Fibroblast of lung (primary cell): ENCODE results near the gene CLN6. TPM values are rescaled to one million over a fixed set of nuclear protein-coding genes. Genes with fewer than 3 reads are reported as not detected.

Experiments
- DNase-seq, 2 donors: peaks; one replicate each; pipeline versions ENCODE4 v3.0.0 to v3.0.0-alpha.2; 2010; ENCODE audit warnings: low read depth in 2 of 2
- H2AFZ ChIP-seq: 2 replicates; pipeline ENCODE4 v1.5.1; 2012; ENCODE audit warnings: low read length, control low read depth, inconsistent platforms
- H3K27ac ChIP-seq: 2 replicates; pipeline ENCODE4 v1.5.1; 2011; ENCODE audit warnings: low read length, control low read depth; ENCODE audit not compliant: insufficient read depth
- H3K27me3 ChIP-seq: 2 replicates; pipeline ENCODE4 v1.5.1; 2011; ENCODE audit warnings: mild to moderate bottlenecking, low read length; ENCODE audit not compliant: control insufficient read depth, insufficient read depth
- H3K36me3 ChIP-seq: 2 replicates; pipeline ENCODE4 v1.5.1; 2011; ENCODE audit warnings: low read length; ENCODE audit not compliant: control insufficient read depth, insufficient read depth
- H3K4me1 ChIP-seq: 2 replicates; pipeline ENCODE4 v1.5.1; 2011; ENCODE audit warnings: low read length; ENCODE audit not compliant: control insufficient read depth, insufficient read depth; ENCODE audit errors: extremely low read depth
- H3K4me2 ChIP-seq: 2 replicates; pipeline ENCODE4 v1.5.1; 2011; ENCODE audit warnings: low read length, control low read depth; ENCODE audit not compliant: insufficient read depth; ENCODE audit errors: extremely low read depth
- H3K4me3 ChIP-seq, 4 experiments: fragments of 200-600 bp in 1 of 4; sonication (generic) in 1 of 4; replicated peaks in 1 of 4; 2 replicates each; pipeline ENCODE4 v1.5.1; 2011 to 2016; ENCODE audit warnings: low read length in 4 of 4, low read depth in 3 of 4, mild to moderate bottlenecking in 3 of 4, control low read depth in 2 of 4, inconsistent platforms in 1 of 4, mixed read lengths in 1 of 4; ENCODE audit not compliant: insufficient read depth in 1 of 4; ENCODE audit errors: control extremely low read depth in 1 of 4
- H3K79me2 ChIP-seq: 2 replicates; pipeline ENCODE4 v1.5.1; 2012; ENCODE audit warnings: mild to moderate bottlenecking, low read length, inconsistent platforms; ENCODE audit not compliant: control insufficient read depth, insufficient read depth
- H3K9ac ChIP-seq: 2 replicates; pipeline ENCODE4 v1.5.1; 2011; ENCODE audit warnings: mild to moderate bottlenecking, low read length, control low read depth; ENCODE audit not compliant: insufficient read depth
- H3K9me3 ChIP-seq: 2 replicates; pipeline ENCODE4 v1.5.1; 2012; ENCODE audit warnings: low read depth, low read length; ENCODE audit not compliant: control insufficient read depth, insufficient read depth
- H4K20me1 ChIP-seq: 2 replicates; pipeline ENCODE4 v1.5.1; 2011; ENCODE audit warnings: low read length; ENCODE audit not compliant: control insufficient read depth, insufficient read depth; ENCODE audit errors: extremely low read depth
- EZH2 ChIP-seq: IDR thresholded peaks from 2 replicates; pipeline ENCODE4 v1.5.1; 2012; ENCODE audit warnings: low read length, control low read depth, mild to moderate bottlenecking; ENCODE audit errors: missing control alignments
- polyA plus RNA-seq, 2 donors: library from polyadenylated mRNA; depleted of rRNA in 1 of 2; stranded (reverse) in 1 of 2; unstranded in 1 of 2; fragments of >200 nt; gene quantifications; 2 replicates each; pipeline ENCODE4 v1.2.1, GENCODE V29; 2011 to 2012; ENCODE audit warnings: missing spikeins in 1 of 2
- total RNA-seq: library from RNA; depleted of rRNA; stranded (reverse); fragments of >200 nt; gene quantifications from 2 replicates; pipeline ENCODE4 v1.2.1, GENCODE V29; 2014
- TF ChIP-seq, protein P1 (sequence below), 2 donors: IDR thresholded peaks in 1 of 2; conservative IDR thresholded peaks in 1 of 2; 1 replicate in 1 of 2; 2 replicates in 1 of 2; pipeline ENCODE4 v1.5.1; 2011 to 2012; ENCODE audit warnings: low read length in 2 of 2, control low read depth in 1 of 2, inconsistent platforms in 1 of 2, low read depth in 1 of 2, mild to moderate bottlenecking in 1 of 2

Gene CLN6
- total and polyA plus RNA-seq, 2 donors (not counting 1 experiment from before 2014, with no cell fraction given), result 5.6 to 16.1 TPM

DNA sequence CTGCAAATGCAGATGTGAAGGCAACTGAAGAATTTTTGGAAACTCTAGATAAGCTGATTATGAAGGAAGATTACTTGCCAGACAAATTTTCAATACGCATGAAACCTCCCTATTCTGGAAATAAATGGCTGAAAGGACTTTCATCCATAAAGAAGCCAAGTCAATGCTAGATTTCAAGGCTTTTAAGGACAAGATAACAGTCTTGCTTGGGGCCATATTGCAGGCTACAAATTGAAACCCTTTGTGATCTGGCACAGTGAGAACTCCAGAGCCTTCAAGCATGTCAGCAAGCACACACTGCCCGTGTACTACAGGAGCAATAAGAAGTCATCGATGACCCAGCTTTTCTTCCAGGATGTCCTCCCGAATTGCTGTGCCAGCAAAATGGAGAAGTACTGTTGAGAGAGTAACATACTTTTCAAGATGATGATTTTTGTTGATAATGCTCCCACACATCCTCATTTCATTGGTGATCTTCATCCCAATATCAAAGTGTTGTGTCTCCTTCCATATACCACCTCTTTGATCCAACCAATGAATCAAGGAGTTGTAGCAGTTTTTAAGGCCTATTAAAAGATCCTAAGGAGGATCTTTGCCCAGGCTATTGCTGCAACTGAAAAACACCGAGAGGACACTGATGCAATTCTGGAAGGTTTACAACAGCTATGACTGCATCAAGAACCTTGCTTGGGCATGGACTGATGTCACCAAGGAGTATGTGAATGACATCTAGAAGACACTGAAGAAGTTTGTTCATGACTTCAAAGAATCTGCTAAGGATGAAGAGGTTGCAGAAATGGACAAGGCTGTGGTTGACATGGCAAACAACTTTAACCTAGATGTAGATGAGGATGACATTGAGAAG lies 44.7 kb downstream of the CLN6 start:
- no peaks in the 10 kb centered on the region for H3K36me3 ChIP-seq
- H3K4me2 ChIP-seq, result no peak overlapping the region
- no peaks in the 10 kb centered on the region for H4K20me1 ChIP-seq
- H3K9ac ChIP-seq, result no peak overlapping the region
- TF ChIP-seq, protein P1, sequence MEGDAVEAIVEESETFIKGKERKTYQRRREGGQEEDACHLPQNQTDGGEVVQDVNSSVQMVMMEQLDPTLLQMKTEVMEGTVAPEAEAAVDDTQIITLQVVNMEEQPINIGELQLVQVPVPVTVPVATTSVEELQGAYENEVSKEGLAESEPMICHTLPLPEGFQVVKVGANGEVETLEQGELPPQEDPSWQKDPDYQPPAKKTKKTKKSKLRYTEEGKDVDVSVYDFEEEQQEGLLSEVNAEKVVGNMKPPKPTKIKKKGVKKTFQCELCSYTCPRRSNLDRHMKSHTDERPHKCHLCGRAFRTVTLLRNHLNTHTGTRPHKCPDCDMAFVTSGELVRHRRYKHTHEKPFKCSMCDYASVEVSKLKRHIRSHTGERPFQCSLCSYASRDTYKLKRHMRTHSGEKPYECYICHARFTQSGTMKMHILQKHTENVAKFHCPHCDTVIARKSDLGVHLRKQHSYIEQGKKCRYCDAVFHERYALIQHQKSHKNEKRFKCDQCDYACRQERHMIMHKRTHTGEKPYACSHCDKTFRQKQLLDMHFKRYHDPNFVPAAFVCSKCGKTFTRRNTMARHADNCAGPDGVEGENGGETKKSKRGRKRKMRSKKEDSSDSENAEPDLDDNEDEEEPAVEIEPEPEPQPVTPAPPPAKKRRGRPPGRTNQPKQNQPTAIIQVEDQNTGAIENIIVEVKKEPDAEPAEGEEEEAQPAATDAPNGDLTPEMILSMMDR (conservative IDR thresholded peaks at IDR 0.05 in 1 of 2, IDR thresholded peaks at IDR 0.05 in 1 of 2; ENCODE audit: low read depth in 1 of 2, low read length in 2 of 2), result no peak
- TF ChIP-seq EZH2, result no peak
- no peaks in the 10 kb centered on the region for H3K9me3 ChIP-seq
- H3K4me1 ChIP-seq, result peaks cover 7% of the 10 kb centered on the region
- no peaks in the 10 kb centered on the region for H3K79me2 ChIP-seq
- no peak overlapping the region for H2AFZ ChIP-seq
- H3K4me3 ChIP-seq, result no peak overlapping the region
- H3K27ac ChIP-seq, result no peak overlapping the region
- DNase-seq, result no peak
- H3K27me3 ChIP-seq, result no peaks in the 10 kb centered on the region

DNA sequence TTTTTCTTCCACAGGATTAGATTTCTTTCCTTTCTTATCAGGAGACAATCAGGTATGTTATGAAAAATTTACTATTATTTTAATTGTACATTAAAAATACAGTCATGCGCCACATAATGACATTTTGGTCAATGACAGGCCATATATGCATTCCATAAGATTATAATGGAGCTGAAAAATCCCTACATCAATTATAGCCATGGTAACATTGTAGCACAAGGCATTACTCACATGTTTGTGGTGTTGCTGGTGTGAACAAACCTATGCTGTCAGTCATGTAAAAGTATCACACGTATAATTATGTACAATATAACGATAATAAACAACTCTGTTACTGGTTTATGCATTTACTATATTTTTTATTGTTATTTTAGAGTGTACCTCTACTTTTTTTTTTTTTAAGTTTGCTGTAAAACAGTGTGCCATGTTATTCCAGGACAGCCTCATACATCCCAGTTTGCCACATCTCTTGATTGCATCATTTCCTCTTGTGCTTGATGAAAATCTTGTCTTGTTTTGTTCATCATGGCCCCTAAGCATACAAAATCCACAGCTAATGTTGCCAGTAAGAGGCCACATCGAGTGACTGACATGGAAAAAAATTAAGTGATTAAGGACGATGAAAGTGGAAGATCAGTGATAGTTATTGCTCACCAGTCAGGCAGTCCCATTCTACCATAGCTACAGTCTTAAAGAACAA lies 45.8 kb downstream of the CLN6 start:
- Histone ChIP-seq H3K36me3 (no peaks in the 10 kb centered on the region), H3K4me3 (no peak overlapping the region)
- TF ChIP-seq, protein P1 (conservative IDR thresholded peaks at IDR 0.05 in 1 of 2, IDR thresholded peaks at IDR 0.05 in 1 of 2; ENCODE audit: low read depth in 1 of 2, low read length in 2 of 2), result no peak

DNA sequence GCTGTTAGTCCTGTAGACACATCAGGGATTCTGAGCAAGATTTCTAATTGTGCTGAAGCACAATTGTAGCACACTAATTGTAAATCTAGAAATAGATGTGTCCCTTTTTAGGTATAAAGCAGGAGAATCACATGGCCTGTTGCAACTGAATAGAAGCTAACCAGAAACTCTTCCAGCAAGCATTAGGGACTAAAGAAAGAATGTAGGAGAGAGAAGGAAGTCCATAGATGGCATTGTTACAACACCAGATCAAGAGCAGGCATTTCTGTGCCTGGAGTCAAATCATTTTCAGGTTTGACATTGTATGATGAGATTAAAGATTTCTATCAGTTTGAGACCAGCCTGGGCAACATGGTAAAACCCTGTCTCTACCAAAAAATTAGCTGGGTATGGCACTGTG lies 51.8 kb downstream of the CLN6 start:
- Histone ChIP-seq H2AFZ (no peak overlapping the region), H3K36me3 (no peaks in the 10 kb centered on the region), H3K9me3 (no peaks in the 10 kb centered on the region), H3K4me1 (no peaks in the 10 kb centered on the region), H3K27me3 (no peaks in the 10 kb centered on the region), H4K20me1 (no peaks in the 10 kb centered on the region), H3K27ac (no peak overlapping the region), H3K9ac (no peak overlapping the region), H3K4me2 (no peak overlapping the region), H3K4me3 (no peak overlapping the region), H3K79me2 (no peaks in the 10 kb centered on the region)
- TF ChIP-seq, protein P1 (conservative IDR thresholded peaks at IDR 0.05 in 1 of 2, IDR thresholded peaks at IDR 0.05 in 1 of 2; ENCODE audit: low read depth in 1 of 2, low read length in 2 of 2), result no peak
- no peak for TF ChIP-seq EZH2
- peak; percentile 17 to 40 for DNase-seq

More for the DNA sequence above, 45.8 kb downstream of the CLN6 start:
- H4K20me1 ChIP-seq, result no peaks in the 10 kb centered on the region
- DNase-seq, result peak in 1 of 2 donors; percentile 54
- no peaks in the 10 kb centered on the region for H3K9me3 ChIP-seq
- H3K4me1 ChIP-seq, result peaks cover 7% of the 10 kb centered on the region
- no peak overlapping the region for H3K27ac ChIP-seq
- no peaks in the 10 kb centered on the region for H3K27me3 ChIP-seq
- no peaks in the 10 kb centered on the region for H3K79me2 ChIP-seq
- no peak overlapping the region for H3K9ac ChIP-seq
- no peak overlapping the region for H2AFZ ChIP-seq
- H3K4me2 ChIP-seq, result no peak overlapping the region
